HCT116 (cell line): ENCODE measurements around the gene TOR2A.

Experiments
- ATF3 ChIP-seq: IDR thresholded peaks from 2 replicates; pipeline ENCODE4 v1.6.1; 2012
- CEBPB ChIP-seq: IDR thresholded peaks from 2 replicates; pipeline ENCODE4 v1.6.1; 2012; ENCODE audit warnings: low read depth
- CTCF ChIP-seq, 3 experiments: fragments of 200-600 bp in 1 of 3; sonication (generic) in 1 of 3; IDR thresholded peaks in 2 of 3; conservative IDR thresholded peaks in 1 of 3; 2 replicates each; pipeline ENCODE4 v1.5.1; 2012 to 2017; ENCODE audit warnings: low read depth in 2 of 3, low read length in 2 of 3, antibody characterized with exemption in 1 of 3, borderline replicate concordance in 1 of 3, control low read depth in 1 of 3, mild to moderate bottlenecking in 1 of 3, mixed read lengths in 1 of 3, mixed run types in 1 of 3, moderate library complexity in 1 of 3; ENCODE audit not compliant: insufficient read depth in 1 of 3
- EGR1 ChIP-seq: IDR thresholded peaks from 2 replicates; pipeline ENCODE4 v1.6.1; 2012; ENCODE audit warnings: low read depth
- EZH2 ChIP-seq: fragments of 200-600 bp; sonication (generic); IDR thresholded peaks from 2 replicates; pipeline ENCODE4 v1.6.1; 2017; ENCODE audit warnings: antibody characterized with exemption, mixed run types
- EZH2phosphoT487 ChIP-seq: fragments of 200-600 bp; IDR thresholded peaks from 2 replicates; pipeline ENCODE4 v1.6.1; 2018; ENCODE audit warnings: antibody characterized with exemption, borderline replicate concordance
- POLR2A ChIP-seq: IDR thresholded peaks from 2 replicates; pipeline ENCODE4 v1.7.0; 2011; ENCODE audit warnings: borderline replicate concordance; ENCODE audit not compliant: insufficient read depth, insufficient read length; ENCODE audit errors: extremely low read depth
- POLR2AphosphoS5 ChIP-seq: IDR thresholded peaks from 2 replicates; pipeline ENCODE4 v1.6.1; 2011; ENCODE audit warnings: mild to moderate bottlenecking, low read depth, low read length, moderate library complexity
- REST ChIP-seq: IDR thresholded peaks from 2 replicates; pipeline ENCODE4 v1.6.1; 2012; ENCODE audit warnings: low read depth
- YY1 ChIP-seq: IDR thresholded peaks from 2 replicates; pipeline ENCODE4 v1.6.1; 2011; ENCODE audit warnings: low read length, low read depth, moderate library complexity, mild to moderate bottlenecking; ENCODE audit not compliant: insufficient replicate concordance; ENCODE audit errors: extremely low read depth
- ZBTB33 ChIP-seq: IDR thresholded peaks from 2 replicates; pipeline ENCODE4 v1.6.1; 2011; ENCODE audit warnings: mild to moderate bottlenecking, low read length, moderate library complexity; ENCODE audit not compliant: insufficient replicate concordance; ENCODE audit errors: extremely low read depth

- TF ChIP-seq ZBTB33: no peak
- no peak for TF ChIP-seq POLR2AphosphoS5
- no peak for TF ChIP-seq EZH2phosphoT487
- TF ChIP-seq EGR1: no peak
- no peak for TF ChIP-seq EZH2
- no peak for TF ChIP-seq CTCF (IDR thresholded peaks at IDR 0.05 in 2 of 3, conservative IDR thresholded peaks at IDR 0.05 in 1 of 3; ENCODE audit: borderline replicate concordance in 1 of 3, insufficient read depth in 1 of 3, low read depth in 2 of 3, low read length in 2 of 3)
- no peak for TF ChIP-seq POLR2A
- TF ChIP-seq ATF3: no peak
- TF ChIP-seq YY1: no peak
- no peak for TF ChIP-seq REST
- TF ChIP-seq CEBPB: no peak
Observed at GRCh38 chr9:127705577-127706379, 29.3 kb downstream of the TOR2A start.
